Colonic mucosa (tissue), 4 donors: Measurements from ENCODE around the gene ALKBH1. TPM values are rescaled to one million over a fixed set of nuclear protein-coding genes. Genes with fewer than 3 reads are reported as not detected.

Experiments used
- DNase-seq: peaks from one replicate; pipeline ENCODE4 v3.0.0-alpha.2; 2020
- H3K27ac ChIP-seq: fragments of 200-600 bp; one replicate; pipeline ENCODE4 v1.8.0; 2021
- H3K27me3 ChIP-seq: fragments of 200-600 bp; one replicate; pipeline ENCODE4 v1.8.0; 2021
- H3K36me3 ChIP-seq: fragments of 200-600 bp; one replicate; pipeline ENCODE4 v1.8.0; 2021
- H3K4me1 ChIP-seq: fragments of 200-600 bp; one replicate; pipeline ENCODE4 v1.8.0; 2021; ENCODE audit warnings: mild to moderate bottlenecking
- H3K4me3 ChIP-seq: fragments of 200-600 bp; one replicate; pipeline ENCODE4 v1.8.0; 2021
- H3K9ac ChIP-seq, 2 donors: one replicate each; pipeline ENCODE4 v1.7.0; 2013; ENCODE audit warnings: control low read depth in 2 of 2, low read depth in 2 of 2, low read length in 2 of 2
- H3K9me3 ChIP-seq: fragments of 200-600 bp; one replicate; pipeline ENCODE4 v1.8.0; 2021
- intact Hi-C: fragments of 100-400 bp; cut with DNase I; formaldehyde crosslinking; loops from one replicate; pipeline ENCODE4 v1.14.1; 2022
- total RNA-seq, 2 donors: library from RNA; stranded (reverse); fragmentation: NEBNext Ultra II Directional in 1 of 2; extraction: Animal tissue kit (Norgen Biotek cat#: 25700) in 1 of 2; gene quantifications; one replicate each; pipeline ENCODE4 v1.2.1, GENCODE V29; 2021
- TF ChIP-seq, protein P1 (sequence below): fragments of 200-600 bp; IDR thresholded peaks from one replicate; pipeline ENCODE4 v1.8.0; 2022; ENCODE audit warnings: antibody characterized with exemption, mild to moderate bottlenecking
- donor health status: healthy.
- donor health status: DM: no; HTN: no; CAD: no.
- donor health status: DM: no; HTN: no; CAD: no.

The ALKBH1 gene
- total RNA-seq, 2 donors from 2014 or later: 11.5 to 13.3 TPM

DNA sequence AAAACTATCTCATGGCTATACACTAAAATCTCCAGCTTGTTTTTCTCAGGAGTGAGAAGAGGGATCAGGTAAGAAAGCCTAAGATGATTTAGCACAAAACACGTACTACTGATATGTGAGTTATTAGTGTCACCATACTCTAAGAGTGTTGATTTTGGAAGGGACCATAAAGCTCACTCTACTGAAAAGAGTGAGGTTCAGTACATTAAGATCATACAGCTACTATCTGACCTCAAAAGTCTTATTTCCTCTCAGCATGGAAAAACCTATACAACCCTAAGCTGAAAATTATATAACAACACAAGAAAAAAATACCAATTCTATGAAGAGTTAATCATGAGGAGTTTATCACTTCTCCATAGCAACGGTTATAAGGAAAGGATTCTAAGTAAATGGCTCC, 33.6 kb upstream of the ALKBH1 start:
- no peak for DNase-seq
- intact Hi-C loops: no loop called here
- Histone ChIP-seq H3K36me3 (peaks cover 7% of the 10 kb centered on the region), H3K27me3 (no peaks in the 10 kb centered on the region), H3K4me1 (no peaks in the 10 kb centered on the region), H3K9me3 (no peaks in the 10 kb centered on the region), H3K27ac (no peak overlapping the region), H3K4me3 (no peak overlapping the region), H3K9ac (no peak overlapping the region)
- TF ChIP-seq, protein P1, sequence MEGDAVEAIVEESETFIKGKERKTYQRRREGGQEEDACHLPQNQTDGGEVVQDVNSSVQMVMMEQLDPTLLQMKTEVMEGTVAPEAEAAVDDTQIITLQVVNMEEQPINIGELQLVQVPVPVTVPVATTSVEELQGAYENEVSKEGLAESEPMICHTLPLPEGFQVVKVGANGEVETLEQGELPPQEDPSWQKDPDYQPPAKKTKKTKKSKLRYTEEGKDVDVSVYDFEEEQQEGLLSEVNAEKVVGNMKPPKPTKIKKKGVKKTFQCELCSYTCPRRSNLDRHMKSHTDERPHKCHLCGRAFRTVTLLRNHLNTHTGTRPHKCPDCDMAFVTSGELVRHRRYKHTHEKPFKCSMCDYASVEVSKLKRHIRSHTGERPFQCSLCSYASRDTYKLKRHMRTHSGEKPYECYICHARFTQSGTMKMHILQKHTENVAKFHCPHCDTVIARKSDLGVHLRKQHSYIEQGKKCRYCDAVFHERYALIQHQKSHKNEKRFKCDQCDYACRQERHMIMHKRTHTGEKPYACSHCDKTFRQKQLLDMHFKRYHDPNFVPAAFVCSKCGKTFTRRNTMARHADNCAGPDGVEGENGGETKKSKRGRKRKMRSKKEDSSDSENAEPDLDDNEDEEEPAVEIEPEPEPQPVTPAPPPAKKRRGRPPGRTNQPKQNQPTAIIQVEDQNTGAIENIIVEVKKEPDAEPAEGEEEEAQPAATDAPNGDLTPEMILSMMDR: no peak

- intact Hi-C loops: no loop called here
- Histone ChIP-seq H3K4me1 (no peaks in the 10 kb centered on the region), H3K27ac (no peak overlapping the region), H3K36me3 (peaks cover 15% of the 10 kb centered on the region), H3K9me3 (no peaks in the 10 kb centered on the region), H3K27me3 (no peaks in the 10 kb centered on the region), H3K9ac (no peak overlapping the region), H3K4me3 (no peak overlapping the region)
- no peak for DNase-seq
- TF ChIP-seq, protein P1: no peak
These were observed 30.9 kb upstream of the ALKBH1 start for GRCh38 chr14:77738559-77739250.

GRCh38 chr14:77730976-77731497, 23.2 kb upstream of the ALKBH1 start:
- no peak for DNase-seq
- H3K36me3 ChIP-seq: peaks cover 49% of the 10 kb centered on the region
- no peaks in the 10 kb centered on the region for H3K9me3 ChIP-seq
- no peak overlapping the region for H3K27ac ChIP-seq
- no peak overlapping the region for H3K9ac ChIP-seq
- no peaks in the 10 kb centered on the region for H3K4me1 ChIP-seq
- no peak overlapping the region for H3K4me3 ChIP-seq
- intact Hi-C loops: no loop called here
- no peaks in the 10 kb centered on the region for H3K27me3 ChIP-seq
- TF ChIP-seq, protein P1: no peak

DNA sequence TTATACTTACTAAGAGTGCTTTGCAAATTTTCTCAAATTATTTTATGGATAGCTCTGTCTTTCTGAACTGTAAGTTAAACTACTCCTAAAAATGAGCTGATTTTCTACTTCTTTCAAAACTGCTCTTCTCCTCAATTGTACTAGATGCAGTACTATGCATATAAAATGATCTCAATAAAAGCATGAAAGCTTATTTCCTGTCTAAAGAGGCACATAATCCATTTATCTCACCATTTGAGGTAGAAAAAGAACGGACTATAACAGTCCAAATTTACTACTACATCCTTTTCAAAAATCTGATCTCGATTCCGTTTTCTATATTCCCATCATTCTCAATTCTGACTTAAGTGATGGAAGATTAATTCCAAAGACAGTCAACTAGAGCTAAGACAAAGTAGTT, 14.5 kb upstream of the ALKBH1 start:
- intact Hi-C loops: no loop called here
- no peak for DNase-seq
- Histone ChIP-seq H3K36me3 (peaks cover 17% of the 10 kb centered on the region), H3K4me3 (no peak overlapping the region), H3K9me3 (no peaks in the 10 kb centered on the region), H3K4me1 (no peaks in the 10 kb centered on the region), H3K27ac (no peak overlapping the region), H3K9ac (no peak overlapping the region), H3K27me3 (no peaks in the 10 kb centered on the region)
- TF ChIP-seq, protein P1: no peak

- Histone ChIP-seq H3K9ac (no peak overlapping the region), H3K27me3 (no peaks in the 10 kb centered on the region), H3K36me3 (peaks cover 16% of the 10 kb centered on the region), H3K4me3 (no peak overlapping the region), H3K27ac (no peak overlapping the region), H3K9me3 (no peaks in the 10 kb centered on the region), H3K4me1 (no peaks in the 10 kb centered on the region)
- TF ChIP-seq, protein P1: no peak
- no peak for DNase-seq
- intact Hi-C loops: no loop called here
These were observed 13.6 kb upstream of the ALKBH1 start for GRCh38 chr14:77721437-77721836.
